ENCODE data around the gene EDAR.

The EDAR gene

DNA sequence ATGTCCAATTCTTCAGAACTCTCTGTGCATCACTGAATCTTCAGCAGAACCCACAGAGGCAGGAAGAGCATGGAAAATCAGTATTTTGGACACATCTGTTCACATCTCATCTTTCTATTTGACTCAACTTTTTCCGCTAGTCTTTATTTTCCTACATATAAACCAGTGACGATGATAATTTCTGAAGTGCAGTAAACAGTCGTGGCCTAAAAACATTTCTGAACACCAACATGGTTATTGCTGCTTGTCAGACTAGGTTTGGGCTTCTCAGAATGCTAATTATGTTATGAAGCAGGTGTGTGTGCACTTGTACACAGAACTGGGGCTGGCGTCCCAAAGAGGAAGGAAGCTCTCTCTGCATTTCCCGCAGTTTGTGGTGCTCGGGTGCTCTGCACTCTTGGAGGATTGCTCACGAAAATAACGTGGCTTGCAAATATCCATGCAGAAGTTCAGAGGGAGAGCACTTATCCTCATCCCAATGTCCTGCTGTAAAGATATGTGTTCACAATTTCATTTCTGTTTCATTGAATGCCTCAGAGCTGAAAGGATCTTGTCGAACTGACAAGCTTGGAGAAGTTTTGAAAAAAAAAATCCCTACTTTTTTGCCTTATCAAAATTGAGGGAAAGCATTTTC, 50.8 kb downstream of the EDAR start:
- no peak for DNase-seq

DNA sequence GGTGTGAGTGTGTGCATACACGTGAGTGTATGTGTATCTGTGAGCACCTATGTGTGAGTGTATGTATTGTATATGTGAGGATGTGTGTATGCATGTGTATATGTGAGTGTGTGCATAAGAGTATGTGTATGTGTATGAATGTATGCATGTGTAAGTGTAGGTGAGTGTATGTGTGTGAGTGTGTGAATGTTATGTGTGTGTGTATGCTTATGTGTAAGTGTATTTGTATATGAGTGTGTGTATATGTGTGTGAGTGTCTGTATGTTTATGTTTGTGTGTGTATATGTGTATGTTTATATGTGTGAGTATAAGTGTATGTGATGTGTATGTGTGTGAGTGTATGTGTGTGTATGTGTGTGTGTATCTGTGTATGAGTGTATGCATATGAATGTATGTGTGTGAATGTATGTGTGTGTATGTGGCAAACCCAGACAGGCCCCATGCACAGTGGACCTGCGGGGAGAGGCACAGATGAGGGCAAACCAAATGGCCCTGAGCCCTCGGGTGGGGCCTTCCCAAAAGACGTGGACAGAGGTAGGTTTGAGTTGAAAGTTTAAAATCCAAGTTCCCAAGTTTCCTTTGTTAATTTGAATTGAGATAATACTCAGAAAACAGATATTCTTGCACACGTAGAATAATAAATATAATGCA, 51.5 kb downstream of the EDAR start:
- DNase-seq = no peak

DNA sequence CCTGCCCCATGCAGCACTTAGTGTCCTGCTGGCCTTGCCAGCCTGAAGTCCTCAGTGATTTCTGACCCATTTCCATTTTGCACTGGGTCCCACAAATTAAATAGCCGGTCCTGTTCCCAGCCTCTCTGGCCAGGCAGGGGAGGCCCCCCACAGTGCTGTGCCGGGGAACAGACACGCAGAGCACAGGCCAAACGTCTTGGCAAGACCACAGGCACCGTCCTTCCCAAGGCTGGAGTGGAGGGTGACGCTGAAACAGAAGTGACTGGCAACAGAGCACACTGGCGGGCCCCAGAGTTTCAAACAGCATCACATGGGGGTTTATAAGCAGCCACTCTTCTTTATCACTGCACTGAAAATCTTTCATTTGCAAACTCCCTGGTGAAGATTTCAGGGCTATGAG, 52.2 kb downstream of the EDAR start:
- no peak for DNase-seq

GRCh38 chr2:108936076-108936864, 52.8 kb downstream of the EDAR start:
- no peak for DNase-seq

DNA sequence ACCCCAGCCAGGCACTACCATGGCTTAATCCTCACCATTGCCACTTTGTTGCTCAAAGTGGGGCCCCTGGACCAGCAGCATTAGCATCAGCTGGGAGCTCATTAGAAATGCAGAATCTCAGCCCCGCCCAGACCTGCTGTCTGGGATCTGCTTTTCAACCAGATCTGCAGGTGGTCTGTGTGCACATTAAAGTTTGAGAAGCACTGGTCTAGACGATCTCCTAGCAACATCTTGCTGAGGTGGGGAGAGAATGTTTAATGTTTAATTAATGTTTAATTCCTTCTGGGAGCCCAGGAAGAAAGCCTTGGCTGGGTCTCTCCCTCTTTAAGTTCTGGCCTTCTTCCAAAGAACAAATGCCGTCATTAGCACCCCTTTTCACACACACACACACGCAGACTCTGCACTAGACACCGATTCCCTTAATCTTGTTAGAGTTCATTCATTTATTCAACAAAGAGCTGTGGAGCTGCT, 53.7 kb downstream of the EDAR start:
- DNase-seq = no peak

- no peak for DNase-seq
Measured at GRCh38 chr2:108934583-108935245, 54.3 kb downstream of the EDAR start.

DNA sequence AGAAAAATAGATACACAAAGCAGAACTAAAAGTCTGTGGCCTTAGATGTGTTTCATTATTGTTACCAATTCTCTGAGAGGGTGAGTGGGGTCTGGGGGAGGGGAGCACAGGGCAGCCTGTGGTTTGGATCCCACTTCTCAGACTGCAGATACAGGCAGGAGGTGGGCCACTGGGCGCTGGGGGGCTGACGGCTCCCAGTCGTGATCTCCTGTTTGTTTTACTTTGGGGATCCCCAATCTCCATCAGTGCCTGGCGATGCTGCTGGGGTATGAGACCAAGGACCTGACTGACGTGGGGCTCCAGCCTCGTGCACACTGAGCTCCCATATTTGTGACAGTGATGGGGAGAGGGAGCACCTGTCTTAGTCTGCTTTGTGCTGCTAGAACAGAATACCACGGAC, 54.9 kb downstream of the EDAR start:
- no peak for DNase-seq

GRCh38 chr2:108933691-108934117, 55.3 kb downstream of the EDAR start:
- no peak for DNase-seq

GRCh38 chr2:108932736-108933332, 56.2 kb downstream of the EDAR start:
- DNase-seq = no peak

DNA sequence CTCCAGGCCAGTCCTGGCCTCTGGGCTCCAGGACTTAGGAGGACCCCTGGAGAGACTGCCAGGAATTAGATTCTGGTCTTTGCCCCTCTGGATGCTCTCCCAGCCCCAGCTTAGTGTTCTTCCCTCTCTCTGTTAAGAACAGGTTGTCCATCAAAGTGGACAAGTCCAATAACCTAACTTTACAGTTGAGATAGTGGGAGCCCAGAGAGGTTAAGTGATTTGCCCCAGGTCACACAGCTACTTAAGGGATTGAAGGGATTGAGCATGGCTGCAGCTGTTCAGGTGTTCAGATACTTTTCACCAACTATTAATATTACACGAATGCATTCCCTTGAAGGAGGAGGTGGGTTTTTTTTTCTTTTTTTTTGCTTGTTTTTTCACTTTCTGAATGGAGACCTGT, 57.6 kb downstream of the EDAR start:
- DNase-seq = no peak

DNA sequence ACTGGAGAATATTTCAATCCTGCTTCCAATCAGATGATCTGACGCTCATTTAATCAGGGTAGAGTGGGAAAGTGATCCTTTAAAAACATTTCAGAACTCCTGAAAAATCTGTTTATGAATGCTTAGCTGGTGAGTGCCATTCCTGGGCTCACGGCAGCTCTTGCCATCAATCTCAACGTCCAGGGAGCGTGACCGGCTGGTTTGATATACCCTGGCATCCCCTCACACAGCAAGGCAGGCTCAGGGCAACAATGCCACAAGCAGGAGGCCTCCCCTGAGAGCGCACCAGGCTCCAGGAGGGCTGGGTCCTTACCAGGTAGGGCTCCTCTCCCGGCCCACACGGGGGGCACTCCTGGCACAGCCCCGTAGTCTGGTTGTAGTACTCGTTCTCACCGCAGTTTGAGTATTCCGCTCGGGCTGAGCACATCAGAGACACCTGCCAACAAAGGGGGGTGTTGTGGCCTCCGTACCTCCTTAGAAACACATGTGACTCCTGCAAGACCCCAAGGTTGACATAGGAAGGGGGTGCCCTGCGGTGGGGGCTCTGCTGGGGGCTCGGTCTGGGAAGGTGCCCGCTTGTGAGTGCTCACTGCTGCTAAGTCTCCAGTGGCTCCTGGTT, 59.1 kb downstream of the EDAR start:
- DNase-seq = no peak

- no peak for DNase-seq
Measured at GRCh38 chr2:108928660-108929377, 60.2 kb downstream of the EDAR start.

DNA sequence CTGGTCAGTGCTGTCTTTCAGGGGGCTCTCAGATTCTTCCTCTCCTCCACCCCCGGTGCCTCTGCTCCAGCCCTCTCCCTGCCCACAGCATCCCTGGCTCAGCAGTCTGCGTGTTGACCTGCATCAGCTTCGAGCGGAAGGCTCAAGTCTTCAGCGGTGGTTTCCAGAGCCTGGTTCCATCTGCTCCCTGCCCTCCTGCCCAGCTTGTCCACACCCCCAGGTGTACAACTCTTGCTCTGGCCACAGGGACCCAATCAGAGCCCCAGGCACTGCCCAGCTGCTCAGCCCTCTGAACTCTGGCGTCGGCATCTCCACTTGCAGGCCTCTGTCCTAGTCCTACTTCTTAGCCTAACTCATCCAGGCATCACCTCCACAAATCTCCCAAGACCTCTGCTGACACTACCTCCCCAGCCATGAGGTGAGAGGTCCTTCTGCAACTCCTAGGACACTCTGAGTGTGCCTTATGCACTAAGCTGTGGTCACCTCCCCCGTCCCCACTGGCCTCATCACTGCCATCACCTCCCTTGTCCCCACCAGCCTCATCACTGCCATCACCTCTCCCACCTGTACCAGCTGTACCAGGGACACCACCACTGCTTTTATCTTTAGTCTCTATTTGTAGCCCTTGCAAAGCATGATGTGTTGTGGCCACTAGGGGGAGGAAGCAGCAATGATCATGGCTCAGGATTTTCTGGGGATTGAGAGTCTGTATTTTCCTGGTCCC, 60.9 kb downstream of the EDAR start:
- peak in 1 of 2 experiments; percentile 8 for DNase-seq

- DNase-seq = no peak
Measured at GRCh38 chr2:108927405-108927804, 61.6 kb downstream of the EDAR start.

GRCh38 chr2:108926561-108927380, 62.2 kb downstream of the EDAR start:
- DNase-seq = no peak

GRCh38 chr2:108925735-108926134, 63.3 kb downstream of the EDAR start:
- no peak for DNase-seq

DNA sequence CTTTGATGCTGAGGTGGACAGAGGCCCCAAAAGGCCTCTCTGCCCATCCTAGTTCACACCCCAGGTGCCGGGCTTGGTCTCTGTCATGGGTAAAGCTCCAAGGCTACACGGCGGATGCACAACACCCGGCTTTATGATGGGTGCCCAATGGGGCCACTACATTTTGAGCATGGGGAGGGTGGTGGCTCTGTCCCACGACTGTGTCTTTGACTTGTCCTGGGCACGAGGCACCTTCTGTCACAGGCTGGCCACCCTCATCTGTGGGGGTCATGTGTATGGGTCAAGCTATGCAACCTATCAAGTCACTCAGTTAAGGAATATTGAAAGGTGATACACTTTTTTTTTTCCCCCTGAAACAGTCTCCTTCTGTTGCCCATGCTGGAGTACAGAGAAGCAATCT, 63.7 kb downstream of the EDAR start:
- no peak for DNase-seq

DNA sequence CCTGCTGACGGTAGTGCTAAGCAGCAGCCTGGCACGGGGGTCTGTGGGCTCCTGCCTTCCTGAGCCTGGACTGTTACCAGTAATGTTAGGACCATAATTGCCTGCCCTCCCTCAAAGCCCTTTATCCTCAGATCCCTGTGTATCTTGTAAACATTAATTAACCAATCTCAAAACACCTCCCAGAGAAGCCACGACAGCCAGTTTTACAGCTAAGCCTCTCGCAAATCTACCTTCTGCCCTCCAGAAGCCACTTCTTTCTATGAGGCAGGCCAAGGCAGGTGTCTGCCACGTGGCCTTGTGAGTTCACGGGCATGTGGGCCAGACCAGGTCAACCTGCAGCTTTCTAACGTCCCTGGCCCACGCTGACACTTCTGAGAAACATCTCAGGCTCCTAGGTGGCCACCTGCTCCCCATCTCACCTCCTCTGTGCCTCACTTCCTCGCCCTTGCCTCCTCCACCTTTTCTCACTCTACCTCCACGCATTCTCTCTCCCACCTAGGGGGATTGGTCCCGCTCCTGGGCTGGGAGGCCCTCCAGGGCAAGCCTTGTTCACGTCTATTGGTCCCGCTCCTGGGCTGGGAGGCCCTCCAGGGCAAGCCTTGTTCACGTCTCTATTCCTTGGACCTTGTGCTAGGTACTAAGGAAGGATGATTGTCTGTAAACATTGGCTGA, 64.3 kb downstream of the EDAR start:
- DNase-seq = no peak

DNA sequence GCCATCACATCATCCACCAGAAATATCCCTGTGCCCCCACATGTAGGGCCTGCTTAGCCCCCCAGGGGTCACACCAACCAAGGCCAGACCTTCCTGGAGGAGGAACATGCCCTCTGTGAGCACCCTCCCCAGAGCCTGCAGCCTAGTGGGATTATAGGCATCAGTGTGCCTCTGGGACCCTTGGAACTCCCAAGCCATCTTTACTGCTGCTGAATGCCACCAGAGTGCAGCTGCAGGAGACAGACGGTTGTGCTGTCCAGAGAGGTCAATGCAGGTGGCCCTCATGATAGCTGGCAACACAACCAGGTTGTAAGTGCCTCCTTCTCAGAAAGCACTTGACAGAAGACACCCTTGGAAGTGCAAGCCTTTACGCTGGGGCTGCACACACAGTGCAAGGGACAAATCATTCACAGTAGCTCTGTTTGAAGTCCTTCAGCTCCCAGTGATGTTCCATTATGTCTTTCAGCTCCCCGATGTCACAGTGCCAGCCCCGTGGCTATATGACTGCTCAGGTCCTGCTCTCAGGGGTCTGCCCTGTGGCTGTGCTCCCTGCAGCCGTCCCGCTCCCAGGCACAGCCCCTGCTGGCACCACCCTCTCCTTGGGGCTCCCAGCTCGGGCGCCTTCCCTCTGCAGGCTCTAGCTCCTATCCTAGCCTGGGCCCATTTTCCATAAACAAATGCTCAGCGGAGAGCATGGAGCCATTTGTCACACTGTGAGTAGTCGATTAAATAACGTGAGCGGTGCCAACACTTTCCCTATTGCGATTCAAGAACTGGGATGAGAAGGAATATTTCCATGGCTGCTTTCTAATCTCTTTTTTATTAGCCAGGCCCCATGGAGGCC, 65.1 kb downstream of the EDAR start:
- no peak for DNase-seq

Measured in NCI-H1930 (cell line).